HUES48 (cell line): ENCODE measurements around the gene LIG1.

Experiments used
- H3K27ac ChIP-seq: one replicate; pipeline ENCODE4 v1.7.0; 2013; ENCODE audit warnings: low read depth, low read length, inconsistent platforms
- H3K27me3 ChIP-seq: 2 replicates; pipeline ENCODE4 v1.6.1; 2013; ENCODE audit warnings: mild to moderate bottlenecking, low read length; ENCODE audit not compliant: control insufficient read depth, insufficient read depth
- H3K36me3 ChIP-seq: 2 replicates; pipeline ENCODE4 v1.6.1; 2013; ENCODE audit warnings: low read length; ENCODE audit not compliant: control insufficient read depth, insufficient read depth
- H3K4me1 ChIP-seq: 2 replicates; pipeline ENCODE4 v1.6.1; 2013; ENCODE audit warnings: mild to moderate bottlenecking, low read length; ENCODE audit not compliant: control insufficient read depth, insufficient read depth
- H3K4me3 ChIP-seq: 2 replicates; pipeline ENCODE4 v1.5.1; 2013; ENCODE audit warnings: mild to moderate bottlenecking, low read depth, low read length
- H3K9ac ChIP-seq: 2 replicates; pipeline ENCODE4 v1.6.1; 2013; ENCODE audit warnings: mild to moderate bottlenecking, low read depth, low read length, moderate library complexity
- H3K9me3 ChIP-seq: 2 replicates; pipeline ENCODE4 v1.6.1; 2013; ENCODE audit warnings: low read length; ENCODE audit not compliant: control insufficient read depth, insufficient read depth

LIG1 gene

DNA sequence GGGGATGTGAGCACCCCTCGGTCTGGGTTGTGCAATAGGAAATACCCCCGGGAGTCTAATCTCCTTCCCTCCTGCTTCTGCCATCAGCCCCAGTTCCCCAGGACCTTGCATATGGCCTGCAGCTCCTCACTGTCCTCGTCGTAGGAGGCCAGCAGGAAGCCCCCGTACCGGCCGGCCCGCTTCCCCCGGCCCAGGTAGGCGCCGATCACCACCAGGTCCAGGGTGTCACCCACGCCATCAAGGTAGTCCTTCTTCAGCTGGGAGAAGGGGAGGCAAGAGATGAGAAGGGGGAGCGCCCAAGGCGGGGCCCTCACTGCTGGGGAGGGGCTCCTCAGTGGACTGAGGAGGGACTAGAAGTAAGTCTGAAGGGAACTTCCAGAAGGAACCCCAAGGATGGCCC lies 49.1 kb downstream of the LIG1 start:
- H3K9me3 ChIP-seq, result no peaks in the 10 kb centered on the region
- H3K27me3 ChIP-seq, result no peaks in the 10 kb centered on the region
- no peak overlapping the region for H3K27ac ChIP-seq
- H3K4me1 ChIP-seq, result no peaks in the 10 kb centered on the region
- no peak overlapping the region for H3K9ac ChIP-seq
- no peak overlapping the region for H3K4me3 ChIP-seq
- peaks cover 76% of the 10 kb centered on the region for H3K36me3 ChIP-seq

DNA sequence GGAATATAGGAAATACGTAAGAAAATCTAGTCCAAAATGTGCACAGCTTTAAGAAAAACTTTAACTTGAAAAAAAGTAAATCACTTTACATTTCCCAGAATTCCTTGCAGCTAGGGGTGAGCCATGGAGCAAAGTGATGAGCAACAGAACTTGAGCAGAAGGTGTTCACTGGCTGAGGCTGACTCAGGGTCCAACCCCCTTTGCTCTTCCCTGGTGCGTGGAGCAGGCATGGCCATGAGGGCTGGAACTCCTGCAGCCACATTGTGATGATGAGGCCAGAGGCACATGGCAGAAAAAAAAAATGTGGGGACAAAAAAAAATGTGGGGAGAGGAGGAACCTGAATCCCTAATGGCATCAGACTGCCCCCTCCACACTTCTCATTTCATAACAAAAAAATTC lies 49.6 kb downstream of the LIG1 start:
- Histone ChIP-seq H3K36me3 (peaks cover 79% of the 10 kb centered on the region), H3K9me3 (no peaks in the 10 kb centered on the region), H3K4me3 (no peak overlapping the region), H3K27me3 (no peaks in the 10 kb centered on the region), H3K4me1 (no peaks in the 10 kb centered on the region), H3K9ac (no peak overlapping the region), H3K27ac (no peak overlapping the region)

DNA sequence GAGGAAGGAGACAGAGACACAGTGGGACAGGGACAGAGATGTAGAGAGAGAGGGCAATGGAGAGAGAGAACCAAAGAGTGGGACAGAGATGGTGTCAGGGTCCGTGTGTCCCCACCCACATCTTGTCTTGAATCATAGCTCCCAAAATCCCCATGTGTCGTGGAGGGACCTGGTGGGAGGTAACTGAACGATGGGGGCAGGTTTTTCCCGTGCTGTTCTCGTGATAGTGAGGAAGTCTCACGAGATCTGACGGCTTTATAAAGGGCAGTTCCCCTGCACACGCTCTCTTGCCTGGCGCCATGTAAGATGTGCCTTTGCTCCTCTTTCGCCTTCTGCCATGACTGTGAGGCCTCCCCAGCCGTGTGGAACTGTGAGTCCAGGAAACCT lies 52.0 kb downstream of the LIG1 start:
- Histone ChIP-seq H3K4me1 (no peaks in the 10 kb centered on the region), H3K4me3 (no peak overlapping the region), H3K27ac (no peak overlapping the region), H3K9me3 (no peaks in the 10 kb centered on the region), H3K9ac (no peak overlapping the region), H3K36me3 (peaks cover 71% of the 10 kb centered on the region), H3K27me3 (no peaks in the 10 kb centered on the region)

DNA sequence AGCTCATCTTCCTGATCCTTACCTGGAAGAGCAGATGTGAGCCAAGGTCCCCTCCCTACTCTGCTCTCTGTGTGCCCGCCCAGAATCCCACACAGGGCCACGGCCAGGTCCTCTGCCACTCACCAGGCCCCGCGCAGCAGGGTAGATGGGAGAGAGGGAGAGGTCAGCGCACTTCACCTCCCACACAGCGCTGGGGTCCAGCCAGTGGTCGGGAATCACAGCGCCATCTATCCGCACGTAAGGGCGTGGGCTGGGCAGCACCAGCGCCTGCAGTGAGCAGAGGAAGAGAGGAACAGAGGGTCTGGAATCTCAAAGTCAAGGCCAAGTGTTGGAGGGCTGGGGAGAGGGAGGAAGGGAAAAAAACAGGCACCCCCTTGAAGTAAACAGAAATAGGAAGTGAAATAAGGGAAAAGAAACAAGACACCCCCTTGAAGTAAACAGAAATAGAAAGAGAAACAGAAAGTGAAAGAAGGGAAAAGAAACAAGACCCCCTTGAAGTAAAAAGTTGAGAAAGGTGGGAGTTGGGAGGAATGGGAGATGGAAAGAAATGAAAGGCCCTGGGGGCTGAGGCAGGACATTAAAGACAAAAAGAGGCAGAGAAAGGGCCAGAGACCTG lies 52.5 kb downstream of the LIG1 start:
- peaks cover 66% of the 10 kb centered on the region for H3K36me3 ChIP-seq
- no peak overlapping the region for H3K9ac ChIP-seq
- no peak overlapping the region for H3K4me3 ChIP-seq
- no peaks in the 10 kb centered on the region for H3K27me3 ChIP-seq
- no peak overlapping the region for H3K27ac ChIP-seq
- H3K9me3 ChIP-seq, result no peaks in the 10 kb centered on the region
- H3K4me1 ChIP-seq, result no peaks in the 10 kb centered on the region

DNA sequence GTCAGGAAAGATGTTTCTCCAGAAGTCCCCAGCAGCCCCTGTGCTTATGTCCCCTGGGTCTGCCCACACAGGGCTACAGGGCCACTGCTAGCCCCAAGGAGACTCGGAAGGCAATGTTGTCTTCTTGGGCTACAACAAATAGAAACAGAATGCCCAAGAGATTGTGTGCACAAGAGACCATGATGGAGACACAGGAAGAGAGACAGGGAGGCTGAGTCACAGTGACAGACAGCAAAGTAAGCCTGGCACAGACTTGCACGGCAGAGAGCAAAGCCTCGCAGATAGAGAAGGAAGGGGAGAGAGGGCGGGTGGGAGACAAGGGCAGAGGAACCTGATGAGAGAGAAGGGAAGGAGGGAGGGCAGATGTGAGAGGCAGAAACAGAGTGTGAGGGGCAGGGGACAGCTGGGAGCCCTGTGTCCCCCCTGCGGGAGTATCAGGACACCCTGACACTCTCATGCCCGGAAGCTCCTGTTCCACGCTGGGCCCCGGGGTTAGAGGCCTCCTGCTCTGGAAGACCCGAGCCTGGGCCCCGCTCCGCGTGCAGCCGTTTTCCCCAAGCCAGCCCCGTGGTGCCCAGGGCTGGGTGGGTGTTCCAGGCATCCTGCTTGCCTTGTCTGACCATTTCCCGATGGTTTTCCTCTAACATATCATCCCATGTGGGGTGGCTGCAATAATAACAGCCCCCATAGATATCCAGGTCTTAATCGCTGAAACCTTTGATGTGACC lies 56.8 kb downstream of the LIG1 start:
- no peaks in the 10 kb centered on the region for H3K4me1 ChIP-seq
- H3K9me3 ChIP-seq, result no peaks in the 10 kb centered on the region
- H3K36me3 ChIP-seq, result peaks cover 34% of the 10 kb centered on the region
- H3K4me3 ChIP-seq, result no peak overlapping the region
- H3K9ac ChIP-seq, result no peak overlapping the region
- H3K27ac ChIP-seq, result no peak overlapping the region
- H3K27me3 ChIP-seq, result no peaks in the 10 kb centered on the region

DNA sequence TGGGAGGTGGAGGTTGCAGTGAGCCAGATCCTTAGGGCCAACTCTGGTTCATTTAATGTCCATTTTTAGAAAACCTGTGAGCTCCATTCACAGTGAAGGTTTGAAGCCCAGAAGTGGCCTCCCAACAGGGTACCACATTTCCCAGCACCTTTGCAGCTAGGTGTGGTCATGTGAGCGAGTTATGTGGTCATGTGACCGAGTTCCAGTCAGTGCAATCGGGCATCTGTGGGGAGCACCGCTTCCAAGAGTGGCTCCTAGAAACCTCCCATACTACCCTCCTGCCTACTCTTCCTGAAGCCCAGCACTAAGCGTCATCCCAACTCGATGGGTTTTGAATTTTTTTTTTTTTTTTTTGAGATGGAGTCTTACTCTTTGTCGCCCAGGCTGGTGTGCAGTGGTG lies 58.9 kb downstream of the LIG1 start:
- Histone ChIP-seq H3K9me3 (no peaks in the 10 kb centered on the region), H3K27ac (no peak overlapping the region), H3K9ac (no peak overlapping the region), H3K27me3 (no peaks in the 10 kb centered on the region), H3K4me3 (no peak overlapping the region), H3K36me3 (peaks cover 19% of the 10 kb centered on the region), H3K4me1 (no peaks in the 10 kb centered on the region)

DNA sequence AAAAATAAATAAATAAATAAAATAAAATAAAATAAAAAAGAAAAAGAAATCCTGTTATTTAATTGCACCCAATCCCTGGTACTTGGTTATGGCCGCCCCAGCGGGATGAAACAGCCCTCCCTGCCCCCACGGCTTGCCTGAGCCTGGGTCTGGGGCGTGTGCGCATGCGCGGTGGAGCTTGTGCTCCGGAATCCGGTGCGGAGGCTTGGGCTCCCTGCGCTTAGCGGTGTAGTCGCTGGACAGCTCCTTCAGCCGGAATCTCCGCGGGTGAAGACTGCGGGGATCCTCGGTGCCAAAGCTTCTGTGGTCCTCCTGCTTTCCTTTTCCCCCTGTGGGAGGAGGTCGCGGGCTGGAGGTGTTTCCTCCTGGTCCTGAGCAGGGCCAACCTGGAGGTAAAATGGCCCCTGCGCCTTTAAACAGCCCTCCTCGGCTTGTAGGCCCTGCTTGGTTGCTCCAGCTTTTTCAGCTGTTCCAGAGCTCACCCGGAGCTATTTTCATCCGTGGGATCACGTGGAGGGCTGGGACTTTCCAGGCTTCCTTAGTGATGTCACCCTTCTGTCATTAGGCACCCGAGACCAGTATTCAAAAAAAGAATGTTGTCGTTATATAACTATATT lies 59.7 kb downstream of the LIG1 start, which contains the start of gene PLA2G4C:
PLA2G4C (minus strand) TSS at position 468 of the 617 bp plus-strand sequence. CDS start 4,288 bp downstream, outside the sequence.
- Histone ChIP-seq H3K36me3 (peaks cover 13% of the 10 kb centered on the region), H3K9me3 (no peaks in the 10 kb centered on the region), H3K4me1 (no peaks in the 10 kb centered on the region), H3K9ac (peak within 1 kb of the TSS; percentile 64; the same call in 1 of the 2 replicates), H3K27ac (peak within 1 kb of the TSS; percentile 69), H3K4me3 (peak within 1 kb of the TSS; percentile 62), H3K27me3 (no peaks in the 10 kb centered on the region)

DNA sequence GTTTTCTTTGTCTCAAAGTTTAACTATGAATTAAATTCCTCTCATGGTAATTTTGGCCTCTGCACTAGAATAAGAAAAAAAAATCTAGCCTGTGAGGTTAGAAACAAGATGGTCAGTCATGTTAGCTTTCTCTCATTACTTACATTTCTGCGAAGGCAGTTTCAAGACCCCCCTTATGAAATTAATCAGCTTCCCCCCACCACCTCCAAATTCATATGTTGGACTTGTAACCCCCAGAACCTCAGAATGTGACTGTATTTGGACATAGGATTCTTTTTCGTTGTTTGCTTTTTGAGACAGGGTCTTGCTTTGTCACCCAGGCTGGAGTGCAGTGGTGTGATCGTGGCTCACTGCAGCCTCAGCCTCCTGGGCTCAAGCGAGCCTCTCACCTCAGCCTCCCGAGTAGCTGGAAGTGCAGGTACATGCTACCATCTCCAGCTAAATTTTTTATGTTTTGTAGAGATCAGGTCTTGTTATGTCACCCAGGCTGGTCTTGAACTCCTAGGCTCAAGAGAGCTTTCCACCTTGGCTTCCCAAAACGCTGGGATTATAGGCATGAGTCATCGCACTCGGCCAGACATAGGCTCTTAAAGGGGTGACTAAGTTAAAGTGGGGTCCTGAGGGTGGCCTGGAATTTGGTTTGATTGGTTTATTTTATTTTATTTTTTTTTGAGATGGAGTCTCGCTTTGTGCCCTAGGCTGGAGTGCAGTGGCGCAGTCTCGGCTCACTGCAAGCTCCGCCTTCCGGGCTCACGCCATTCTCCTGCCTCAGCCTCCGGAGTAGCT lies 61.0 kb downstream of the LIG1 start:
- Histone ChIP-seq H3K27ac (no peak overlapping the region), H3K4me1 (no peaks in the 10 kb centered on the region)

DNA sequence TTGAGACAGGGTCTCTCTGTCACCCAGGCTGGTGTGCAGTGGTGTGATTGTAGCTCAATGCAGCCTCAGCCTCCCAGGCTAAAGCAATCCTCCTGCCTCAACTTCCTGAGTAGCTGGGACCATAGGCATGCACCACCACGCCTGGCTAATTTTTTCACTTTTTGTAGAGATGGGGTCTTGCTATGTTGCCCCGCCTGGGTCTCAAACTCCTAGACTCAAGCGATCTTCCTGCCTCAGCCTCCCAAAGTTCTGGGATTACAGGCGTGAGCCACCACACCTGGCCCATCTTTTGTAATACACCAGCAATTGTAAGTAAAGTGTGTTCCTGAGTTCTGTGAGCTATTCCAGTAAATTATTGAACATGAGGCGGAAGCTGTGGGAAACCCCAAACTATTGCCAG lies 66.2 kb downstream of the LIG1 start:
- no peaks in the 10 kb centered on the region for H3K27me3 ChIP-seq
- H3K4me3 ChIP-seq, result no peak overlapping the region
- H3K27ac ChIP-seq, result no peak overlapping the region
- no peaks in the 10 kb centered on the region for H3K36me3 ChIP-seq
- H3K4me1 ChIP-seq, result no peaks in the 10 kb centered on the region
- H3K9me3 ChIP-seq, result 0 out of 2 replicates have a peak, but pooled peaks cover 9% of the 10 kb centered on the region
- no peak overlapping the region for H3K9ac ChIP-seq

More for the DNA sequence above, 61.0 kb downstream of the LIG1 start:
- peaks cover under 1% of the 10 kb centered on the region for H3K36me3 ChIP-seq
- no peak overlapping the region for H3K4me3 ChIP-seq
- no peaks in the 10 kb centered on the region for H3K27me3 ChIP-seq
- H3K9me3 ChIP-seq, result no peaks in the 10 kb centered on the region
- H3K9ac ChIP-seq, result no peak overlapping the region

DNA sequence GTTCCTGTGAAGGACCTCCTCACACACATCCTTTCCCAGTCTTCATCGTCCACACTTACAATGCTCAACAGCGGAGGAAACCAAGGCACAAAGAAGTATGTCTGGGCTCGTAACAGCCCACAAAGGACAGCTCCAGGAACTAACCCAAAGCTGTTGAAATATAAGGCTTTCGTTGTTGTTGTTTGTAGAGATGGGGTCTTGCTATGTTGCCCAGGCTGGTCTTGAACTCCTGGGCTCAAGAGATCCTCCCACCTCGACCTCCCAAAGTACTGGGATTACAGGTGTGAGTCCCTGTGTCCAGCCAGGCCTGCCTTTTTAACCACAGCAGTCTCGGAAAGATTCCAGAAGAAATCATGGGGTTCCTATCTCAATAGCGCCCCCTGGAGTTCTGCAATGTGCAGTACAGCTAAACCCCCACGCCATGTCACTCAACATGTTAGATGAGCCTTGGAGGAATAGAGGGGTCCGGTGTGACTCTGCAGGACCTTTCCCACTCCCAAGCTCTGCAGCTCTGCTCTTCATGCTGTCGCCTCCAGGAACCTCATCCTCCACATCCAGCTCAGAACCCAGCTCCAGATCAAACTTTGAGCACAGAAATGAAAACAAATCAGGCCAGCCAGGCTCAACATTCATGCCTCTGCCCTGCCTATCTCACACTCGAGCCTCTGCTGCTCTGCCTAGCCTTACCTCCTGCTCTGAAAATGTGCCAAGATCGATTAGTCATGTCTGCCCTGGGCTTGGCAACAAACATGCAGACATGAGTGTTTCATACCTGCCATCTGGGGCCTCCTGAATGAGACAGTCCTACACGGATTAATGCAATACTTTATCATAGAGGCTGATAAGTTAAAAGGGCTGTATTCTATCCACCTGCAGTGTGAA lies 67.0 kb downstream of the LIG1 start:
- 0 out of 2 replicates have a peak, but pooled peaks cover 10% of the 10 kb centered on the region for H3K9me3 ChIP-seq
- H3K4me3 ChIP-seq, result peak overlapping the region; percentile 10; the same call in 1 of the 2 replicates
- no peaks in the 10 kb centered on the region for H3K36me3 ChIP-seq
- no peak overlapping the region for H3K9ac ChIP-seq
- no peaks in the 10 kb centered on the region for H3K27me3 ChIP-seq
- H3K27ac ChIP-seq, result no peak overlapping the region
- H3K4me1 ChIP-seq, result no peaks in the 10 kb centered on the region
